CD4-positive, alpha-beta T cell treated with Interleukin-17A for 1 hour (primary cell): Measurements from ENCODE around the gene GOLGA6D.
"Not testable (repeated sequence)": the region's sequence is repeated elsewhere in the genome, so short reads cannot be mapped to it uniquely, and the experiment has no call there.

Experiments
- DNase-seq: peaks from one replicate; pipeline ENCODE4 v3.0.0-alpha.2; 2020

The GOLGA6D gene

DNA sequence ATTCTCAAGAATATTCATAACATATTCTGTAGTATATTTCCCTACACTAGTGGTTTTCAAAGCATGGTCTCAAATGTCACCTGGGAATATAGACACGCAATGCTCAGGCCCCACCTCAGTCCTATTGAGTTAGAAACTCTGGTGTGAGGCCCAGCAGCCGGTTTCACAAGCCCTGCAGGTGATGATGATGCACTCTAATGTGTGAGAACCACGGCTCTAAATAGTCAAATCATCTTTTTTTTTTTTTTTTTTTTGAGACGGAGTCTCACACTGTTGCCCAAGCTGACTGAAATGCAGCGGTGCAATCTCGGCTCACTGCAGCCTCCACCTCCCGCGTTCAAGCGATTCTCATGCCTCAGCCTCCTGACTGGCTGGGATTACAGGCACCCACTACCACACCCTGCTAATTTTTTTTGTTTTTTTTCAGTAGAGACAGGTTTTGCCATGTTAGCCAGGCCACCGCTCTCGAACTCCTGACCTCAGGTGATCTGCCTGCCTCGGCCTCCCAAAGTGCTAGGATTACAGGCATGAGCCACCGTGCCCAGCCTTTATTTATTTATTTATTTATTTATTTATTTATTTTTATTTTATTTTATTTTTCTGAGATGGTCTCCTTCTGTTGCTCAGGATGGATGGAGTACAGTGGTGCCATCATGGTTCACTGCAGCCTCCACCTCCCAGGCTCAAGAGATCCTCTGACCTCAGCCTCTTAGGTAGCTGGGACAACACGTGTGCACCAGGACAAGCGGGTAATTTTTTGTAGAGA, 51.2 kb downstream of the GOLGA6D start:
- not testable (repeated sequence) for DNase-seq

DNA sequence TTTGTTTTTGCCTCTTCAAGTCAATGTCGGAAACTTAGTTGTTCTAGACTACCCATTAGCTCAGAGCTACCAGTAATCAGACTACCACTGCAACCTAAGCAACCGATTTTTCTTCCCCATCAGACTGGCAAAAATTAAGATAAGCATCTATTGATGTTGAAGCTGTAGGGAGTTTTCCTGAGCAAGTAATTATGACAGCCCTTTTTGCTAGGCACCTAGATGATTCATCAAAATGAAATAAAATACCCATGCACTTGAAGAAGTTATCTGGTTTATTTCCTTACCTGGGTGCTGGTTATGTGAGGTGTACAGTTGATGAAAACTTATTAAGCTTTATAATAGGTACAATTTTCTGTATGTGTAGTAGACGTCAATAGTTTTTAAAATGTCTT, 52.7 kb downstream of the GOLGA6D start:
- no peak for DNase-seq

DNA sequence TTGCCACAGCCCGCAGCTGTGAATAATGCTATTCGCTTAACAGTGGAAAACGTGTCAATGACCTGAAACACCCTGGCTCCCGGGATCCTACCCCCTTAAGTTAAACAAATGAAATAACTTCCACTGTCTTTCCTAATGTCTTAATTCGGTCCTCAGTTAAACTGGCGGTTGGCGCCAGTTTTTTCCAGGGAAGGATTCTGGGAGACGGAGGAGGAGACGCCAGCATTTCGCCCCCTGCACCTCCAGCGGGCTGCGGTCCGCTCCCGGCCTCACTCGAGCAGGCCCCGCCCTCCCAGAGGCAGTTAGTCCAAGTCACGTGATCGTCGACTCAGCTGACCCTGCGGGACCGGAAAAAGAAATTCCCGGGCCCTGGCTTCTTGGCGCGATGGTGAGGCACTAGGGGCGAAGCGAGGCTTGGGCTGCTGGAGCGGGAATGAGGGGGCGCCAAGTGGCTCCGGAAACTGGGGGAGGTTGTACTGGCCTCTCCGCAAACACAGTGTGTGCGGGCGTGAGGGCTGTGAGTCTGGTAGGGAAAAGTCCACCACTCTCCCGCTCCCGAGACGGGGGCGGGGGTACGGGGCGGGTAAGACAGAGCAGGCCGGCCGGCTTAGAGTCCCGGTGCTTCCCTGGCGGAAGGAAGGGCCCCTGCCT, 53.2 kb downstream of the GOLGA6D start, which contains the start of gene COMMD4:
TSS of gene COMMD4 (plus strand) at position 359 of the 651 bp plus-strand sequence. CDS start at position 386, 27 bp downstream.
- DNase-seq = peak; percentile 77

DNA sequence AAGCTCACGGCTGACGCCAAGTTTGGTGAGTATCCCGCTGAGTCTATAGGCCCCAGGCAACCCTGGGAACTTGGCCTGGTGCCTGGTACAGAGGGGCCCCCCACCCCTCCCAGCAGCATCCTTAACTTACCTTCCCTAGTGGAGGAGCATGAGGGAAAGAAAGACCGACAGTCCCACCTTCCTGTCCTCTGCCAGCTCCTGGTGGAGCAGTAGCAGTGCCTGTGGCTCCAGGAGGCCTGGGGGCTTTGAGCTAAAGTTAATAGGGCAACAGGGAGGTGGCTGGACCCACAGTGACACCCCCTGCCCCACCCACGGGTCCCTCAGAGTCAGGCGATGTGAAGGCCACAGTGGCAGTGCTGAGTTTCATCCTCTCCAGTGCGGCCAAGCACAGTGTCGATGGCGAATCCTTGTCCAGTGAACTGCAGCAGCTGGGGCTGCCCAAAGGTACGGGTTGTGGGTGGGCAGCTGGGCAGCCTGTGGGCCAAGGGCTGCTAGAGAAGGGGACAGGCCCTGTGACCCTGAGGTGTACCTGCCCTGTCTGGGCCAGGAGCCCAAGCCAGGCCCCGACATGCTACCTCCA, 56.1 kb downstream of the GOLGA6D start:
- DNase-seq = no peak

DNA sequence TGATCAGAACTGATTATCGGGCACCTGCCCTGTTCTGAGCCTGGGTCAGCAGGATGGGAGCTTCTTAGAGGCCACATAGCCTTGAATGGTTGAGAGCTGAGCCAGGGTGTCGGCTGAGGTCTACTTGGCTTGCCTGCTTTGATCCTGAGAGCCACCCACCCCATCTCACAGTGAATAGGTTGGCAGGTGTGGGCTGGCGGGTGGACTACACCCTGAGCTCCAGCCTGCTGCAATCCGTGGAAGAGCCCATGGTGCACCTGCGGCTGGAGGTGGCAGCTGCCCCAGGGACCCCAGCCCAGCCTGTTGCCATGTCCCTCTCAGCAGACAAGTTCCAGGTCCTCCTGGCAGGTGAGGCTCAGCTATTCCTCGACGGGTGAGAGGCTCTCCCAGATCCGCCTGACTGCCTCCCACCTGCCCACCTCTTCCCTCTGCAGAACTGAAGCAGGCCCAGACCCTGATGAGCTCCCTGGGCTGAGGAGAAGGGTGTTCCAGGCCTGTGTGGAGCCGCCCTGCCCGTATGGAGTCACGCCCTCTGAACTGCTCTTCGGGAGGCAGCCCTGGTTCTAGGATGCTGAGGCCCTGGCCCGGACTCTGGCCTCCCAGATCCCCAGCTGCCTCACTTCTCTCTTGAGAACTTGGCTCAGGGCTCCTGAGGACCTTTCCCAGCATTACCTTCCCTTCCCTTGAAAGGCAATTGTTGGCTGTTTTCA, 57.1 kb downstream of the GOLGA6D start:
- DNase-seq = no peak

DNA sequence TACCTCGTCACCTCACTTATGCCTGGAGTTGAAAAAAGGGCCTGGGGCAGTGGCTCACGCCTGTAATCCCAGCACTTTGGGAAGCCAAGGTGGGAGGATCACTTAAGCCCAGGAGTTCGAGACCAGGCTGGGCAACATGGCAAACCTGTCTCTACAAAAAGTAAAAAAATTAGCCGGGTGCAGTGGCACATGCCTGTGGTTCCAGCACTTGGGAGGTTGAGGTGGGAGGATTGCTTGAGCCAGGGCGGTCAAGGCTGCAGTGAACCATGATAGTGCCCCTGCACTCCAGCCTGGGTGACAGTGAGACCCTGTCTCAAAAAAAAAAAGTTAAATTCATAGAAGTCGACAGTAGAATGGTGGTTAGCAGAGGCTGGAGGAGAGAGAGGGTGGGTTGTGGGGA, 59.6 kb downstream of the GOLGA6D start:
- DNase-seq = no peak

DNA sequence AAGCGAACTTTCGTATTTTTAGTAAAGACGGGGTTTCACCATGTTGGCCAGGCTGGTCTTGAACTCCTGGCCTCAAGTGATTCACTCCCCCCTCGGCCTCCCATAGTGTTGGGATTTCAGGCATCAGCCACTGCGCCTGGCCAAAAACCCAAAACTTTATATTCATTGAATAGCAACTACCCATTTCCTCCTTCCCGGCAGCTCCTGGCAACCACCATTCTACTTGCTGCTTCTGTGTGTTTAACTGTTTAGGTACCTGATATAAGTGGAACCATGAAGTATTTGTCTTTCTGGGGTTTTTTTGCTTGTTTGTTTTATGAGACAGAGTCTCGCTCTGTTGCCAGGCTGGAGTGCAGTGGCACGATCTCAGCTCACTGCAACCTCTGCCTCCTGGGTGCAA, 61.3 kb downstream of the GOLGA6D start:
- not testable (repeated sequence) for DNase-seq
